SK-N-SH (cell line): ENCODE measurements around the gene TOM1L2.

Source experiments
- EP300 ChIP-seq, 2 experiments: IDR thresholded peaks; 2 replicates each; pipeline versions ENCODE4 v1.4.0 to v1.6.1; 2012; ENCODE audit warnings: borderline replicate concordance in 1 of 2, low read depth in 1 of 2, low read length in 1 of 2
- FOXM1 ChIP-seq: IDR thresholded peaks from 2 replicates; pipeline ENCODE4 v1.4.0; 2012; ENCODE audit warnings: low read depth, mild to moderate bottlenecking
- JUND ChIP-seq: IDR thresholded peaks from 2 replicates; pipeline ENCODE4 v1.4.0; 2012
- SMC3 ChIP-seq: IDR thresholded peaks from 2 replicates; pipeline ENCODE4 v1.6.1; 2012; ENCODE audit warnings: low read depth, low read length, improper control_type of control experiment
- YY1 ChIP-seq: IDR thresholded peaks from 2 replicates; pipeline ENCODE4 v1.4.0; 2012; ENCODE audit warnings: low read depth, mild to moderate bottlenecking
- TF ChIP-seq, protein P1 (sequence below): IDR thresholded peaks from 2 replicates; pipeline ENCODE4 v1.6.1; 2012; ENCODE audit warnings: mild to moderate bottlenecking, low read depth, low read length, moderate library complexity
- TF ChIP-seq, protein P2 (sequence below): fragments of 200-600 bp; sonication (generic); IDR thresholded peaks from 2 replicates; pipeline ENCODE4 v1.6.1; 2017; ENCODE audit warnings: antibody characterized with exemption, mild to moderate bottlenecking, moderate library complexity

DNA sequence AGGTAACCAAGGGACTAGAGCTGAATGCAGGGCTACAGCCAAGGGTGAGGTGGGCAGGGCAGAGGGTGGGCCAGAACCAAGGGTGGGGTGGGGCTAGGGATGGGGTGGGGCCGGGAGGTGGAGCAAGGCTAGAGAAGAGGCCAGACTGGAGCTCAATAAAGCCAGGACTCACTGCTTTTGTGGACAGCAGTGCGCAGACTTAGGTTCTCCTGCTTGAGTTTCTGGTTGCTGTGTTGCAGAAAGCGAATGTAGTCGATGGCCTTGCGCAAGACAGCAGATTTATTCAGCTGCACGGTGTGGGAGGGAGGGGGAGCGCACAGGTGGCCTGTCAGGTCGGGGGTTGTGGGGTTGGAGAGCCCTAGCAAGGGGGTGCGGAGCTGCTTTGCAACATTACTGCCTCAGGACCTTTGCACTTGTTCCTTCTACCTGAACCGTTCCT, 154.1 kb downstream of the TOM1L2 start:
- TF ChIP-seq FOXM1 (no peak), JUND (no peak), EP300 (IDR thresholded peaks at IDR 0.05; ENCODE audit: borderline replicate concordance in 1 of 2, low read depth in 1 of 2, low read length in 1 of 2) (no peak), YY1 (no peak), SMC3 (no peak)
- TF ChIP-seq, protein P1, sequence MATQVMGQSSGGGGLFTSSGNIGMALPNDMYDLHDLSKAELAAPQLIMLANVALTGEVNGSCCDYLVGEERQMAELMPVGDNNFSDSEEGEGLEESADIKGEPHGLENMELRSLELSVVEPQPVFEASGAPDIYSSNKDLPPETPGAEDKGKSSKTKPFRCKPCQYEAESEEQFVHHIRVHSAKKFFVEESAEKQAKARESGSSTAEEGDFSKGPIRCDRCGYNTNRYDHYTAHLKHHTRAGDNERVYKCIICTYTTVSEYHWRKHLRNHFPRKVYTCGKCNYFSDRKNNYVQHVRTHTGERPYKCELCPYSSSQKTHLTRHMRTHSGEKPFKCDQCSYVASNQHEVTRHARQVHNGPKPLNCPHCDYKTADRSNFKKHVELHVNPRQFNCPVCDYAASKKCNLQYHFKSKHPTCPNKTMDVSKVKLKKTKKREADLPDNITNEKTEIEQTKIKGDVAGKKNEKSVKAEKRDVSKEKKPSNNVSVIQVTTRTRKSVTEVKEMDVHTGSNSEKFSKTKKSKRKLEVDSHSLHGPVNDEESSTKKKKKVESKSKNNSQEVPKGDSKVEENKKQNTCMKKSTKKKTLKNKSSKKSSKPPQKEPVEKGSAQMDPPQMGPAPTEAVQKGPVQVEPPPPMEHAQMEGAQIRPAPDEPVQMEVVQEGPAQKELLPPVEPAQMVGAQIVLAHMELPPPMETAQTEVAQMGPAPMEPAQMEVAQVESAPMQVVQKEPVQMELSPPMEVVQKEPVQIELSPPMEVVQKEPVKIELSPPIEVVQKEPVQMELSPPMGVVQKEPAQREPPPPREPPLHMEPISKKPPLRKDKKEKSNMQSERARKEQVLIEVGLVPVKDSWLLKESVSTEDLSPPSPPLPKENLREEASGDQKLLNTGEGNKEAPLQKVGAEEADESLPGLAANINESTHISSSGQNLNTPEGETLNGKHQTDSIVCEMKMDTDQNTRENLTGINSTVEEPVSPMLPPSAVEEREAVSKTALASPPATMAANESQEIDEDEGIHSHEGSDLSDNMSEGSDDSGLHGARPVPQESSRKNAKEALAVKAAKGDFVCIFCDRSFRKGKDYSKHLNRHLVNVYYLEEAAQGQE = no peak
- TF ChIP-seq, protein P2, sequence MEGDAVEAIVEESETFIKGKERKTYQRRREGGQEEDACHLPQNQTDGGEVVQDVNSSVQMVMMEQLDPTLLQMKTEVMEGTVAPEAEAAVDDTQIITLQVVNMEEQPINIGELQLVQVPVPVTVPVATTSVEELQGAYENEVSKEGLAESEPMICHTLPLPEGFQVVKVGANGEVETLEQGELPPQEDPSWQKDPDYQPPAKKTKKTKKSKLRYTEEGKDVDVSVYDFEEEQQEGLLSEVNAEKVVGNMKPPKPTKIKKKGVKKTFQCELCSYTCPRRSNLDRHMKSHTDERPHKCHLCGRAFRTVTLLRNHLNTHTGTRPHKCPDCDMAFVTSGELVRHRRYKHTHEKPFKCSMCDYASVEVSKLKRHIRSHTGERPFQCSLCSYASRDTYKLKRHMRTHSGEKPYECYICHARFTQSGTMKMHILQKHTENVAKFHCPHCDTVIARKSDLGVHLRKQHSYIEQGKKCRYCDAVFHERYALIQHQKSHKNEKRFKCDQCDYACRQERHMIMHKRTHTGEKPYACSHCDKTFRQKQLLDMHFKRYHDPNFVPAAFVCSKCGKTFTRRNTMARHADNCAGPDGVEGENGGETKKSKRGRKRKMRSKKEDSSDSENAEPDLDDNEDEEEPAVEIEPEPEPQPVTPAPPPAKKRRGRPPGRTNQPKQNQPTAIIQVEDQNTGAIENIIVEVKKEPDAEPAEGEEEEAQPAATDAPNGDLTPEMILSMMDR = no peak
